GM23338 (cell line): ENCODE measurements around the gene GPRC5B. TPM values are rescaled to one million over a fixed set of nuclear protein-coding genes. Genes with fewer than 3 reads are reported as not detected.

Experiments
- ATAC-seq: fragments of 200-7000 bp; cut with Tn5 transposase; 3 replicates; pipeline ENCODE4 v1.9.1; 2020
- DNase-seq: peaks from one replicate; pipeline ENCODE4 v3.0.0-alpha.2; 2015; ENCODE audit warnings: low spot score
- H2AFZ ChIP-seq: fragments of 200-600 bp; sonication (generic); 2 replicates; pipeline ENCODE4 v1.8.0; 2016; ENCODE audit warnings: antibody characterized with exemption, mild to moderate bottlenecking, moderate library complexity
- H3F3A ChIP-seq: fragments of 200-600 bp; sonication (generic); replicated peaks from 2 replicates; pipeline ENCODE4 v1.8.0; 2017; ENCODE audit warnings: antibody characterized with exemption, mixed run types, low read depth
- H3K27ac ChIP-seq: fragments of 200-600 bp; sonication (generic); 2 replicates; pipeline ENCODE4 v1.6.1; 2016; ENCODE audit warnings: low read depth
- H3K27me3 ChIP-seq: fragments of 200-600 bp; sonication (generic); 2 replicates; pipeline ENCODE4 v1.8.0; 2016; ENCODE audit warnings: mild to moderate bottlenecking, mixed run types, moderate library complexity; ENCODE audit not compliant: insufficient read depth
- H3K36me3 ChIP-seq: fragments of 200-600 bp; sonication (generic); 2 replicates; pipeline ENCODE4 v1.8.0; 2016; ENCODE audit warnings: mild to moderate bottlenecking; ENCODE audit not compliant: insufficient read depth
- H3K4me1 ChIP-seq: fragments of 200-600 bp; sonication (generic); 2 replicates; pipeline ENCODE4 v1.8.0; 2016; ENCODE audit warnings: mild to moderate bottlenecking, moderate library complexity; ENCODE audit not compliant: insufficient read depth
- H3K4me2 ChIP-seq: fragments of 200-600 bp; sonication (generic); 2 replicates; pipeline ENCODE4 v1.7.1; 2017; ENCODE audit warnings: mixed run types
- H3K4me3 ChIP-seq: fragments of 200-600 bp; sonication (generic); 2 replicates; pipeline ENCODE4 v1.6.1; 2016; ENCODE audit warnings: mixed run types
- H3K79me2 ChIP-seq: fragments of 200-600 bp; sonication (generic); replicated peaks from 2 replicates; pipeline ENCODE4 v1.8.0; 2017; ENCODE audit warnings: mild to moderate bottlenecking; ENCODE audit not compliant: insufficient read depth
- H3K9me2 ChIP-seq: fragments of 200-600 bp; sonication (generic); 2 replicates; pipeline ENCODE4 v1.8.0; 2017; ENCODE audit not compliant: insufficient read depth
- H4K20me1 ChIP-seq: fragments of 200-600 bp; sonication (generic); replicated peaks from 2 replicates; pipeline ENCODE4 v1.8.0; 2017; ENCODE audit warnings: mild to moderate bottlenecking; ENCODE audit not compliant: insufficient read depth
- H3K27ac Mint-ChIP-seq: 2 replicates; pipeline ENCODE4 v1.8.0; 2020; ENCODE audit warnings: inconsistent platforms, mild to moderate bottlenecking, moderate library complexity, mixed read lengths
- H3K27me3 Mint-ChIP-seq: 3 replicates; pipeline ENCODE4 v1.8.0; 2022; ENCODE audit warnings: low read depth, mild to moderate bottlenecking, moderate library complexity, mixed read lengths, inconsistent platforms; ENCODE audit not compliant: insufficient read depth, poor library complexity
- H3K36me3 Mint-ChIP-seq: 3 replicates; pipeline ENCODE4 v1.8.0; 2021; ENCODE audit warnings: low read depth, mild to moderate bottlenecking, inconsistent platforms, moderate library complexity, mixed read lengths
- H3K4me1 Mint-ChIP-seq: 3 replicates; pipeline ENCODE4 v1.8.0; 2020; ENCODE audit warnings: mild to moderate bottlenecking, inconsistent platforms, mixed read lengths
- H3K4me3 Mint-ChIP-seq: 3 replicates; pipeline ENCODE4 v1.8.0; 2021; ENCODE audit warnings: moderate library complexity, mild to moderate bottlenecking, inconsistent platforms, mixed read lengths
- H3K9me3 Mint-ChIP-seq: 3 replicates; pipeline ENCODE4 v1.8.0; 2020; ENCODE audit warnings: moderate library complexity, mild to moderate bottlenecking, inconsistent platforms, mixed read lengths
- CREB1 ChIP-seq: fragments of 250-450 bp; sonication (Bioruptor Pico); IDR thresholded peaks from 2 replicates; pipeline ENCODE4 v1.5.0; 2020; ENCODE audit warnings: low read depth, mild to moderate bottlenecking, moderate library complexity
- EZH2 ChIP-seq: fragments of 200-600 bp; sonication (generic); IDR thresholded peaks from one replicate; pipeline ENCODE4 v1.8.0; 2017; ENCODE audit warnings: antibody characterized with exemption, mild to moderate bottlenecking, low read depth; ENCODE audit not compliant: unreplicated experiment
- EZH2phosphoT487 ChIP-seq: fragments of 200-600 bp; sonication (generic); IDR thresholded peaks from one replicate; pipeline ENCODE4 v1.8.1; 2018; ENCODE audit warnings: antibody characterized with exemption; ENCODE audit not compliant: unreplicated experiment
- JUNB ChIP-seq: IDR thresholded peaks from one replicate; pipeline ENCODE4 v1.6.1; 2016; ENCODE audit warnings: antibody characterized with exemption; ENCODE audit not compliant: unreplicated experiment
- NANOG ChIP-seq: IDR thresholded peaks from 2 replicates; pipeline ENCODE4 v1.6.1; 2016; ENCODE audit warnings: antibody characterized with exemption, borderline replicate concordance
- POLR2AphosphoS5 ChIP-seq: IDR thresholded peaks from 2 replicates; pipeline ENCODE4 v1.6.1; 2016; ENCODE audit warnings: antibody characterized with exemption, low read depth
- STAT1 ChIP-seq: IDR thresholded peaks from one replicate; pipeline ENCODE4 v1.6.1; 2016; ENCODE audit warnings: antibody characterized with exemption; ENCODE audit not compliant: unreplicated experiment
- ZNF114 ChIP-seq: fragments of 250-450 bp; sonication (Bioruptor Pico); IDR thresholded peaks from 2 replicates; pipeline ENCODE4 v1.5.0; 2020; ENCODE audit warnings: mild to moderate bottlenecking, moderate library complexity
- ZNF331 ChIP-seq: fragments of 250-450 bp; sonication (Bioruptor Pico); IDR thresholded peaks from 2 replicates; pipeline ENCODE4 v1.5.0; 2020; ENCODE audit warnings: low read depth, mild to moderate bottlenecking, moderate library complexity
- polyA plus RNA-seq: library from polyadenylated mRNA; unstranded; fragments of >200 nt; fragmentation: Nextera tagmentation; extraction: Ambion mirVana; gene quantifications from 2 replicates; pipeline ENCODE4 v1.2.1, GENCODE V29; 2016
- total RNA-seq: library from RNA; depleted of rRNA; stranded (reverse); fragments of >200 nt; shearing (Covaris generic); gene quantifications from 2 replicates; pipeline ENCODE4 v1.2.3, GENCODE V29; 2014
- TF ChIP-seq, protein P1 (sequence below): IDR thresholded peaks from 2 replicates; pipeline ENCODE4 v1.6.1; 2016; ENCODE audit warnings: antibody characterized with exemption
- TF ChIP-seq, protein P2 (sequence below): fragments of 250-450 bp; sonication (Bioruptor Pico); IDR thresholded peaks from 2 replicates; pipeline ENCODE4 v1.5.0; 2020; ENCODE audit warnings: mild to moderate bottlenecking, moderate library complexity
- TF ChIP-seq, protein P3 (sequence below): IDR thresholded peaks from one replicate; pipeline ENCODE4 v1.6.1; 2018; ENCODE audit warnings: antibody characterized with exemption; ENCODE audit not compliant: unreplicated experiment
- TF ChIP-seq, protein P4 (sequence below), 2 experiments: fragments of 200-600 bp in 1 of 2; sonication (generic) in 1 of 2; conservative IDR thresholded peaks; 2 replicates each; pipeline versions ENCODE4 v1.5.1 to v1.6.1; 2016 to 2017; ENCODE audit warnings: antibody characterized with exemption in 2 of 2, low read depth in 2 of 2, mild to moderate bottlenecking in 2 of 2, moderate library complexity in 1 of 2

GPRC5B gene
- total and polyA plus RNA-seq, 2 experiments from 2014 or later: 70.9 to 82.5 TPM

DNA sequence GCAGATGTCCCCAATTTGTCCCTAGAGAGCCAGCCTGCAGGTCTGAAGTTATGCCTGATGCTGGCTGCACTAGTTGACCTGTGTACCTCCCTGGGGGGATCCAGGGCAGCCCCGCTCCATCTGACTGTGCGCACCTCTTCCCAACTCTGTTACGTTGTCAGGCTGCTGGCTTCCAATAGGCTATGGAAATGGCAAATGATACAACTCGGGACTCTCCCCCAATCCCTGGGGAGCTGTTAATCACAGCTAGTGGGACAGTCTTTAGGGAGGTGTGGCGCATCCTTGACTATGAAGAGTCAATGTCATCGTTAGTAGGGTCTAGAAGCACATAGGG, 30.1 kb downstream of the GPRC5B start:
- ATAC-seq: peak; percentile 60
- Mint-ChIP-seq H3K27me3 (peaks cover 14% of the 10 kb centered on the region), H3K4me1 (peaks cover 85% of the 10 kb centered on the region)

More for the DNA sequence above, 30.1 kb downstream of the GPRC5B start:
- Histone ChIP-seq H3K9me2 (no peaks in the 10 kb centered on the region), H2AFZ (no peak overlapping the region), H3K36me3 (0 out of 2 replicates have a peak, but pooled peaks cover 7% of the 10 kb centered on the region), H3F3A (peaks cover 13% of the 10 kb centered on the region; the same call in 1 of the 2 replicates), H3K4me1 (peaks cover 79% of the 10 kb centered on the region), H3K79me2 (peaks cover 9% of the 10 kb centered on the region; the same call in 1 of the 2 replicates), H3K27me3 (no peaks in the 10 kb centered on the region), H3K4me3 (peak overlapping the region; percentile 27; the same call in 1 of the 2 replicates), H3K27ac (peak overlapping the region; percentile 86; the same call in 1 of the 2 replicates), H4K20me1 (no peaks in the 10 kb centered on the region), H3K4me2 (peak overlapping the region; percentile 58)
- peak overlapping the region; percentile 67; the same call in 1 of the 2 replicates for H3K27ac Mint-ChIP-seq
- peaks cover 41% of the 10 kb centered on the region for H3K36me3 Mint-ChIP-seq
- DNase-seq: peak; percentile 47
- H3K9me3 Mint-ChIP-seq: no peaks in the 10 kb centered on the region; the same call in 2 of the 3 replicates
- TF ChIP-seq, protein P1, sequence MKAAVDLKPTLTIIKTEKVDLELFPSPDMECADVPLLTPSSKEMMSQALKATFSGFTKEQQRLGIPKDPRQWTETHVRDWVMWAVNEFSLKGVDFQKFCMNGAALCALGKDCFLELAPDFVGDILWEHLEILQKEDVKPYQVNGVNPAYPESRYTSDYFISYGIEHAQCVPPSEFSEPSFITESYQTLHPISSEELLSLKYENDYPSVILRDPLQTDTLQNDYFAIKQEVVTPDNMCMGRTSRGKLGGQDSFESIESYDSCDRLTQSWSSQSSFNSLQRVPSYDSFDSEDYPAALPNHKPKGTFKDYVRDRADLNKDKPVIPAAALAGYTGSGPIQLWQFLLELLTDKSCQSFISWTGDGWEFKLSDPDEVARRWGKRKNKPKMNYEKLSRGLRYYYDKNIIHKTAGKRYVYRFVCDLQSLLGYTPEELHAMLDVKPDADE: no peak
- TF ChIP-seq POLR2AphosphoS5: no peak
- TF ChIP-seq ZNF114: no peak
- no peak for TF ChIP-seq NANOG
- TF ChIP-seq, protein P2, sequence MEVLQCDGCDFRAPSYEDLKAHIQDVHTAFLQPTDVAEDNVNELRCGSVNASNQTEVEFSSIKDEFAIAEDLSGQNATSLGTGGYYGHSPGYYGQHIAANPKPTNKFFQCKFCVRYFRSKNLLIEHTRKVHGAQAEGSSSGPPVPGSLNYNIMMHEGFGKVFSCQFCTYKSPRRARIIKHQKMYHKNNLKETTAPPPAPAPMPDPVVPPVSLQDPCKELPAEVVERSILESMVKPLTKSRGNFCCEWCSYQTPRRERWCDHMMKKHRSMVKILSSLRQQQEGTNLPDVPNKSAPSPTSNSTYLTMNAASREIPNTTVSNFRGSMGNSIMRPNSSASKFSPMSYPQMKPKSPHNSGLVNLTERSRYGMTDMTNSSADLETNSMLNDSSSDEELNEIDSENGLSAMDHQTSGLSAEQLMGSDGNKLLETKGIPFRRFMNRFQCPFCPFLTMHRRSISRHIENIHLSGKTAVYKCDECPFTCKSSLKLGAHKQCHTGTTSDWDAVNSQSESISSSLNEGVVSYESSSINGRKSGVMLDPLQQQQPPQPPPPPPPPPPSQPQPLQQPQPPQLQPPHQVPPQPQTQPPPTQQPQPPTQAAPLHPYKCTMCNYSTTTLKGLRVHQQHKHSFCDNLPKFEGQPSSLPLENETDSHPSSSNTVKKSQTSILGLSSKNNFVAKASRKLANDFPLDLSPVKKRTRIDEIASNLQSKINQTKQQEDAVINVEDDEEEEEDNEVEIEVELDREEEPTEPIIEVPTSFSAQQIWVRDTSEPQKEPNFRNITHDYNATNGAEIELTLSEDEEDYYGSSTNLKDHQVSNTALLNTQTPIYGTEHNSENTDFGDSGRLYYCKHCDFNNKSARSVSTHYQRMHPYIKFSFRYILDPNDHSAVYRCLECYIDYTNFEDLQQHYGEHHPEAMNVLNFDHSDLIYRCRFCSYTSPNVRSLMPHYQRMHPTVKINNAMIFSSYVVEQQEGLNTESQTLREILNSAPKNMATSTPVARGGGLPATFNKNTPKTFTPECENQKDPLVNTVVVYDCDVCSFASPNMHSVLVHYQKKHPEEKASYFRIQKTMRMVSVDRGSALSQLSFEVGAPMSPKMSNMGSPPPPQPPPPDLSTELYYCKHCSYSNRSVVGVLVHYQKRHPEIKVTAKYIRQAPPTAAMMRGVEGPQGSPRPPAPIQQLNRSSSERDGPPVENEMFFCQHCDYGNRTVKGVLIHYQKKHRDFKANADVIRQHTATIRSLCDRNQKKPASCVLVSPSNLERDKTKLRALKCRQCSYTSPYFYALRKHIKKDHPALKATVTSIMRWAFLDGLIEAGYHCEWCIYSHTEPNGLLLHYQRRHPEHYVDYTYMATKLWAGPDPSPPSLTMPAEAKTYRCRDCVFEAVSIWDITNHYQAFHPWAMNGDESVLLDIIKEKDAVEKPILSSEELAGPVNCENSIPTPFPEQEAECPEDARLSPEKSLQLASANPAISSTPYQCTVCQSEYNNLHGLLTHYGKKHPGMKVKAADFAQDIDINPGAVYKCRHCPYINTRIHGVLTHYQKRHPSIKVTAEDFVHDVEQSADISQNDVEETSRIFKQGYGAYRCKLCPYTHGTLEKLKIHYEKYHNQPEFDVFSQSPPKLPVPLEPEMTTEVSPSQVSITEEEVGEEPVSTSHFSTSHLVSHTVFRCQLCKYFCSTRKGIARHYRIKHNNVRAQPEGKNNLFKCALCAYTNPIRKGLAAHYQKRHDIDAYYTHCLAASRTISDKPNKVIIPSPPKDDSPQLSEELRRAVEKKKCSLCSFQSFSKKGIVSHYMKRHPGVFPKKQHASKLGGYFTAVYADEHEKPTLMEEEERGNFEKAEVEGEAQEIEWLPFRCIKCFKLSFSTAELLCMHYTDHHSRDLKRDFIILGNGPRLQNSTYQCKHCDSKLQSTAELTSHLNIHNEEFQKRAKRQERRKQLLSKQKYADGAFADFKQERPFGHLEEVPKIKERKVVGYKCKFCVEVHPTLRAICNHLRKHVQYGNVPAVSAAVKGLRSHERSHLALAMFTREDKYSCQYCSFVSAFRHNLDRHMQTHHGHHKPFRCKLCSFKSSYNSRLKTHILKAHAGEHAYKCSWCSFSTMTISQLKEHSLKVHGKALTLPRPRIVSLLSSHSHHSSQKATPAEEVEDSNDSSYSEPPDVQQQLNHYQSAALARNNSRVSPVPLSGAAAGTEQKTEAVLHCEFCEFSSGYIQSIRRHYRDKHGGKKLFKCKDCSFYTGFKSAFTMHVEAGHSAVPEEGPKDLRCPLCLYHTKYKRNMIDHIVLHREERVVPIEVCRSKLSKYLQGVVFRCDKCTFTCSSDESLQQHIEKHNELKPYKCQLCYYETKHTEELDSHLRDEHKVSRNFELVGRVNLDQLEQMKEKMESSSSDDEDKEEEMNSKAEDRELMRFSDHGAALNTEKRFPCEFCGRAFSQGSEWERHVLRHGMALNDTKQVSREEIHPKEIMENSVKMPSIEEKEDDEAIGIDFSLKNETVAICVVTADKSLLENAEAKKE: no peak
- no peak for TF ChIP-seq EZH2
- TF ChIP-seq JUNB: no peak
- TF ChIP-seq CREB1: no peak
- TF ChIP-seq EZH2phosphoT487: no peak
- TF ChIP-seq, protein P3, sequence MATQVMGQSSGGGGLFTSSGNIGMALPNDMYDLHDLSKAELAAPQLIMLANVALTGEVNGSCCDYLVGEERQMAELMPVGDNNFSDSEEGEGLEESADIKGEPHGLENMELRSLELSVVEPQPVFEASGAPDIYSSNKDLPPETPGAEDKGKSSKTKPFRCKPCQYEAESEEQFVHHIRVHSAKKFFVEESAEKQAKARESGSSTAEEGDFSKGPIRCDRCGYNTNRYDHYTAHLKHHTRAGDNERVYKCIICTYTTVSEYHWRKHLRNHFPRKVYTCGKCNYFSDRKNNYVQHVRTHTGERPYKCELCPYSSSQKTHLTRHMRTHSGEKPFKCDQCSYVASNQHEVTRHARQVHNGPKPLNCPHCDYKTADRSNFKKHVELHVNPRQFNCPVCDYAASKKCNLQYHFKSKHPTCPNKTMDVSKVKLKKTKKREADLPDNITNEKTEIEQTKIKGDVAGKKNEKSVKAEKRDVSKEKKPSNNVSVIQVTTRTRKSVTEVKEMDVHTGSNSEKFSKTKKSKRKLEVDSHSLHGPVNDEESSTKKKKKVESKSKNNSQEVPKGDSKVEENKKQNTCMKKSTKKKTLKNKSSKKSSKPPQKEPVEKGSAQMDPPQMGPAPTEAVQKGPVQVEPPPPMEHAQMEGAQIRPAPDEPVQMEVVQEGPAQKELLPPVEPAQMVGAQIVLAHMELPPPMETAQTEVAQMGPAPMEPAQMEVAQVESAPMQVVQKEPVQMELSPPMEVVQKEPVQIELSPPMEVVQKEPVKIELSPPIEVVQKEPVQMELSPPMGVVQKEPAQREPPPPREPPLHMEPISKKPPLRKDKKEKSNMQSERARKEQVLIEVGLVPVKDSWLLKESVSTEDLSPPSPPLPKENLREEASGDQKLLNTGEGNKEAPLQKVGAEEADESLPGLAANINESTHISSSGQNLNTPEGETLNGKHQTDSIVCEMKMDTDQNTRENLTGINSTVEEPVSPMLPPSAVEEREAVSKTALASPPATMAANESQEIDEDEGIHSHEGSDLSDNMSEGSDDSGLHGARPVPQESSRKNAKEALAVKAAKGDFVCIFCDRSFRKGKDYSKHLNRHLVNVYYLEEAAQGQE: no peak
- TF ChIP-seq STAT1: no peak
- no peak for TF ChIP-seq ZNF331
- TF ChIP-seq, protein P4, sequence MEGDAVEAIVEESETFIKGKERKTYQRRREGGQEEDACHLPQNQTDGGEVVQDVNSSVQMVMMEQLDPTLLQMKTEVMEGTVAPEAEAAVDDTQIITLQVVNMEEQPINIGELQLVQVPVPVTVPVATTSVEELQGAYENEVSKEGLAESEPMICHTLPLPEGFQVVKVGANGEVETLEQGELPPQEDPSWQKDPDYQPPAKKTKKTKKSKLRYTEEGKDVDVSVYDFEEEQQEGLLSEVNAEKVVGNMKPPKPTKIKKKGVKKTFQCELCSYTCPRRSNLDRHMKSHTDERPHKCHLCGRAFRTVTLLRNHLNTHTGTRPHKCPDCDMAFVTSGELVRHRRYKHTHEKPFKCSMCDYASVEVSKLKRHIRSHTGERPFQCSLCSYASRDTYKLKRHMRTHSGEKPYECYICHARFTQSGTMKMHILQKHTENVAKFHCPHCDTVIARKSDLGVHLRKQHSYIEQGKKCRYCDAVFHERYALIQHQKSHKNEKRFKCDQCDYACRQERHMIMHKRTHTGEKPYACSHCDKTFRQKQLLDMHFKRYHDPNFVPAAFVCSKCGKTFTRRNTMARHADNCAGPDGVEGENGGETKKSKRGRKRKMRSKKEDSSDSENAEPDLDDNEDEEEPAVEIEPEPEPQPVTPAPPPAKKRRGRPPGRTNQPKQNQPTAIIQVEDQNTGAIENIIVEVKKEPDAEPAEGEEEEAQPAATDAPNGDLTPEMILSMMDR (conservative IDR thresholded peaks at IDR 0.05; ENCODE audit: low read depth in 2 of 2): no peak
- H3K4me3 Mint-ChIP-seq: peak overlapping the region; percentile 36; the same call in 1 of the 3 replicates
